HEK293T (cell line): Measurements from ENCODE around the gene STARD5.

Source experiments
- ELF4 ChIP-seq: fragments of 450-650 bp; IDR thresholded peaks from 2 replicates; pipeline ENCODE4 v1.6.1; 2017; ENCODE audit warnings: antibody characterized with exemption
- FOXM1 ChIP-seq: fragments of 450-650 bp; IDR thresholded peaks from 2 replicates; pipeline ENCODE4 v1.6.1; 2017; ENCODE audit warnings: mild to moderate bottlenecking, borderline replicate concordance

DNA sequence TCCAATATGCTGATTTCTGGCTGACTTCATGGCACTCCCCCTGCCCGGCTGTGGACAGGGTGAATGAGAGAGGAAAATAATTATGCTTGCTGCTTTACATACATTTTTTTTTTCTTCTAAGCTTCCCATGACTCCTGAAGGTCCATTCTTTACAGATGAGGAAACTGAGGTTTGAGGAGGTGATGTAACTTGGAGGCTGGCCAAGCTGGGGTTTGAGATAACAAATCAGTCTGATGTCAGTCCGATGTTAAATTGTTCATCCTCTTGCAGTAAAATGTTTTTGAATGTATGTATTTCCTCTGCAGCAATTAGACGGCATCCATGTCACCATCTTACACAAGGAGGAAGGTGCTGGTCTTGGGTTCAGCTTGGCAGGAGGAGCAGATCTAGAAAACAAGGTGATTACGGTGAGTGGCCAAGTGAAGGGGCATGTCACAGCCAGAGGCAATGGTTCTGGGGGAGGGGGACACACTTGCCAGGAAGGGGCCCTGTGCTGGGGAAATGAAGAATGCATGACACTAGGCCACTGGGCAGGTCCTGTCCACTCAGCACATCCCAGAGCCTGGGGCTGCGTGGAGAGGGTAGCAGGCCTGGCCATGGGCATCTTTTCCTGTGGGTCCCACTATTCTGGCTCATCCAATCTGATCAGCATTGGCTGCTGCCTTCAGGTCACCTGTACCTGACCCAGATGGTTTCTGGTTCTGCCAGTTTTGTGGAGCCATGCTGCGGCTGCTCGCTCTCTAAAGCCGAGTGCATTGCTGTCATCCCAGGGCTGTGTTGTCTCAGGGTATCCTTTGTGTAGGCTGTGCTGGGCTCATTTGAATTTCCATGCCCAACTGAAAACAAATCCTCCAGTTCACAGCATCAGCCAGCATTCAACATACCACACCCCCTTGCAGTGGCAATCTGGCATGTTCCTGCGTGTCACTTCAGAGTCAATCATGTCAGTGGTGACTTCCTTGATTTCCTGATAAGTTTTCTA, 20.4 kb downstream of the STARD5 start:
- no peak for TF ChIP-seq FOXM1
- no peak for TF ChIP-seq ELF4
